ENCODE measurements around the gene IRF9. TPM values are rescaled to one million over a fixed set of nuclear protein-coding genes. Genes with fewer than 3 reads are reported as not detected.

The IRF9 gene
- polyA plus RNA-seq, 3 donors: 36.3 to 79.1 (median 42.5) TPM

DNA sequence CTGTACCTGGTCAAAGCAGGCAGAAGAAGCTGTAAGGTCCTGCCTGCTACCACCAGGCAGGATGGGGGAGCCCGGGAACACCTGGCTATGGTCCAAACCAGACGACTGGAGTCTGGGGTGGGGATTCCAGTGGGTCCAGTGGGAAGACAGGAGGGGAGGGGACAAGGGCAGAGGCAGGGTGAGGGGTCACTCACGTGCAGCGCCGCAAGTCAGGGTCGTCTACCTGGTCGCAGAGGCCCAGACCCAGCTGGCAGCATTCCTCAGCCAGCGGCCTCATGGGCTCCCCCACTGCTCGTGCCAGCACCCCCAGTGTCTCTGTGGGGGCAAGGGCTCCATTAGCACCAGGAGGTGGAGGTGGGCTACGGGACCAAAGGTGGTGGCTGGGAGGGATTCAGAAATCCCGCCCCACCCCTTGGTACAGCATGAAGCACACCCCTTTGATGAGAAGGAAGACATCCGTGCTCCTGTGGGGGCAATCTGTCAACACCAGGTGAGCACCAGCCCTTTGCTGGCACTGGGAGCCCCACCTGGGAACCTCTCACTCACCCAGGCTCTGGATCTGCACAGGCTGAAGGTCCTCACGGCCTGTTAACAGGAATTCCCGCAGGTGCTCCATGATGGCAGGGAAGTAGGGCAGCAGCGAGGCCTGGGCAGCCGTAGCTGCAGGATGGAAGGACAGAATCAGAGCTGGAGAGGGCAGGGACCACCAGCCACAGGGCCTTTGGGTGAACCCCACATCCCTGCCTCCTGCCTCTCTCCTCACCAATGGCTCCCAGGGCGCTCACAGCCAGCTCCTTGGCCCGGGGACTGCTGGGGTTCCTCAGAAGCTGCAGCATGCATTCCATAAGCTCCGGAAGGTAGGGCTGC lies 23.3 kb downstream of the IRF9 start:
- 89 to 90% (median 90%) methylated on average over 14 to 19 of the region's 19 CpGs for WGBS, 3 donors

DNA sequence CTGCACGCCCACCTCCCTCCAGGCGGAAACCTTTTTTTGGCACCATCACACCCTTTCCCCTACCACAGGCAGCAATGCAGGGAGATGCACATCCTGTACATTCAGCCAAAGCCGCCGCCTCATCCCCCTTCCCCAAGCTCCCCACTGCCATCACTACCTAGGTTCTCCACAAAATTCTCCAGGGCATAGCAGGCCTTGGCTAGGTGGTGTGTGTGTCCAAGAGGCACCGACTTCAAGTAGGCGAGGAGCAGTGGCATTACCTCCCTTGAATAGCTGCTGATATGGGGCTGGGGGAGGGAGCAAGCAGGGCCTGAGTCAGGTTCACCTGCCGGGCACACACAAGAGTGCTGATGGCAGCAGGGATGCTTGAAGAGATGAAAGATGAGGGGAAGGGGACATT lies 24.0 kb downstream of the IRF9 start:
- no peak overlapping the region for H3K27ac ChIP-seq (ENCODE audit: low read depth, low read length)
- WGBS, 3 donors: 95 to 96% (median 95%) methylated on average over 7 of the region's 7 CpGs

More for the DNA sequence above, 23.3 kb downstream of the IRF9 start:
- H3K27ac ChIP-seq (ENCODE audit: low read depth, low read length): no peak overlapping the region

DNA sequence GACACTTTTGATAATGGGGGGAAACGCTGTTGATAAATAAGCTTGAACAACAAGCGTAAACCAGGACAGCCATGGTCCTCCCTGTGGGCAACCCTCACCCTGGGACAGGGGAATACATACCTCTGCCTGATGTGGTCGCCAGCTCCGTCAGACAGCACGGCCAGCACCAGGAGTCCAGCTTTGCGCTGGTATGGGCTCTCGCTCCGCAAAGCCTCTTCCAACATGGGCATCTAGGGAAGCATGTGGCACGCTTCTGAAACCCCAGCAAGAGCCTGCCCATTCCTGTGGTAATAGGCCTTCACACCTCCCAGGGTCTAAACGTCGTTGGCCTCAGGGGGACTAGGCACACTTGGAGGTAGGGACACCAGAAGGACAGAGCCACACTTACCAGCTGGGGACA lies 24.7 kb downstream of the IRF9 start:
- WGBS, 3 donors: 91 to 93% (median 92%) methylated on average over 11 of the region's 11 CpGs
- no peak overlapping the region for H3K27ac ChIP-seq (ENCODE audit: low read depth, low read length)

DNA sequence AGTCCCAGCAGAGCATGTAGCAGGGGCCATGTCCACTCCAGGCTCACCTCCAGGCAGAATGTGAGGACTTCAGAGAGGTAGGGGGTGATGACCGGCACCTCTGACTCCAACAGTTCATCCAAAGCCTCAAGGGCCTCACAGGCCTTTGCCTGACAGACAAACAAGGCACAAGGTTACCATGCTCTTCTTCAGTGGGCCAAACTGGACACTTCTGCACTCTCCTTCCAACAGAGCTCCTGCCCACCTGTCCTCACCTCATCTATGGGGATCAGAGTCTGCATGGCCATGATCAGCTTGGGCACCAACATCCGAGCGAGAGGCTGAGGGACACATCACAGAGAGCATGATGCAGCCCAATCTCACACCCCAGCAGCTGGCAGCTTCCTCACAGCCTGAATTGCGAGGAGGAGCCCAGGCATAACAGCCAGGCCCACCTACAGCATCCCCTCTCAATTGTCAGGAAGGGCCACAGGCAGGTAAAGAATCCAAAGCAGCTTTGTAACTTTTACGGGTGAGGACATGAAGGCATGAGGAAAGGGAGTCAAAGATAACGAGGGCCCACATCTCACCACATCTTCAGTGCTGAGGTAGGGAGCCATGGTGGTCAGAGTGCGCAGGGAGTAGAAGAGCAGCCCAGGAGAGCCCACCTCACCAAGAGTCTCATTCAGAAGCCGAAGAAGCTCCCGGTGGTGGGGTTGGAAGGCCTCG lies 25.9 kb downstream of the IRF9 start:
- WGBS, 3 donors: 93 to 95% (median 94%) methylated on average over 10 of the region's 10 CpGs
- H3K27ac ChIP-seq (ENCODE audit: low read depth, low read length): no peak overlapping the region

DNA sequence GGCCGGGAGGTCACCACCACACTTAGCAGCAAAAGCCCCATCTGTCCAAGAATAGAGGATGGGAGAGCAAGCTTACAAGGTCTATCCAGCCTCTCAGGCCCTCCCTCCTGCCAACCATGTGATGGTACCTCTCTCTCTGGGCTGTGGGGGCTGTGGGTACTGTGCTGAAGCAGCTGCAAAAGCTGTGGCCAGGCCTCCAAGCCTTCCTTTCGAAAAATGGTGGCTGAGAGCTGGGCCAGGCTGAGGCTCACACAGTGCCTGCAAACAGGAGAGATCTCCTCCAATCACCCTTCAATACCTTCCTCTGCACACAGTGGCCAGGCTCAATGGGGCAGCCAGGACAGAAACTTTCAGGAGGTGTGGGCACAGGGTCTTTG lies 26.5 kb downstream of the IRF9 start:
- 69 to 91% (median 82%) methylated on average over 2 of the region's 2 CpGs for WGBS, 3 donors
- no peak overlapping the region for H3K27ac ChIP-seq (ENCODE audit: low read depth, low read length)

DNA sequence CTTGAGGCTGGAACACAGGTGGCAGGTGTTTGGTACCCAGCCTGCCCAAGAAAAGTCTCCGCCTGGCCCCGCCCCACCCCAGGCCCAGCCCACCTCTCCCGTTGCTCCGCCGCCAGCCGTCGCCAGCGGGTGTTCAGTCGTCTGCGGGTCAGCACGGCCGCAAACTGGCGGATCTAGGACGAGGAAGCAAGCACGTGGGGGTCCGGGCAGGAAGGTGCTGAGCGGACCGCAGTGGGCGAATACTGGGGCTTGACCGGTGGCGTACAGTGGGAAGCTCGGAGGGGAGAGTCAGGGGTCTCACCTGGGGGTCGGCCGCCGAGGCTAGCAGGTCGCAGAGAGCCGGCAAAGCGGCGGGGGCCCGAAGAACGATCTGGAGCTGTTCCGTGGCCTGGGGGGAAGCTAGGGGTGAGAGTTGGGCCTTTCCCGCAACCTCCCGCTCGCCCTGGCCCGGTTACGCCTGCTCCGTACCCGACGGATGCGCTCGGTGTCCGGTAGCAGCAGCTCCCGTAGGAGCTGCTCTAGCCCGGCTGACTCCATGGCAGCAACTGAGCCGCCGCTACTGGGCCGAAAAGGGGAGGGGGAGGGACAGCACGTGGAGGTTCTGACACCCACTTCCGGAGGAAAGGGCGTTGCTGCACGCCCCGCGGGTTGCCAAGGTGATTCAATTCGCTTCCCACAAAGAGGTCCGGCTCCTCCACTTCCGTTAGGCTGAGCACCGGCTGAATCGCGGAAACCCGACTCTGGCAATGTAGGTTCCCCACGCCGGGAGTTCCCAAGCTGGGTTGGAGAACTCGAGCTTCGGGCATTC lies 27.4 kb downstream of the IRF9 start, which contains the start of gene IPO4:
Gene IPO4 (minus strand): TSS at position 566 of the 808 bp plus-strand sequence. CDS start 29 bp downstream, at position 537.
- no peak within 1 kb of the TSS for H3K27ac ChIP-seq (ENCODE audit: low read depth, low read length)
- 0 to 1% (median 1%) methylated on average over 61 to 65 of the region's 65 CpGs for WGBS, 3 donors

DNA sequence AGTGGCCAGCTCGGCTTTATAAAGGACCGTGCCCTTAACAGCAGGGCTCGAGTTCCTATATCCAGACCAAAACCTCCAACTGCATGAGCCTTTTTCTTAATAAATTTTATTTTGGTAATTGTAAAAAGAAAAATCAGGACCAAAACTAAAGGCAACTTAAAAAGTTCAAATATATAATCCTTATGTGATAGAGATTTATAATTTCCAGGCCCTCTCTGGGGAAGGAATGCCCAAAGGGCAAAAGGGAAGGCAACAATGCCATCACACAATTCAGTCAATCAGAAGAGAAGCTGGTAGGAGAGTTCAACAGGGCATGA lies 28.0 kb downstream of the IRF9 start:
- no peak overlapping the region for H3K27ac ChIP-seq (ENCODE audit: low read depth, low read length)
- WGBS, 3 donors: 1 to 3% (median 3%) methylated on average over 3 of the region's 3 CpGs

DNA sequence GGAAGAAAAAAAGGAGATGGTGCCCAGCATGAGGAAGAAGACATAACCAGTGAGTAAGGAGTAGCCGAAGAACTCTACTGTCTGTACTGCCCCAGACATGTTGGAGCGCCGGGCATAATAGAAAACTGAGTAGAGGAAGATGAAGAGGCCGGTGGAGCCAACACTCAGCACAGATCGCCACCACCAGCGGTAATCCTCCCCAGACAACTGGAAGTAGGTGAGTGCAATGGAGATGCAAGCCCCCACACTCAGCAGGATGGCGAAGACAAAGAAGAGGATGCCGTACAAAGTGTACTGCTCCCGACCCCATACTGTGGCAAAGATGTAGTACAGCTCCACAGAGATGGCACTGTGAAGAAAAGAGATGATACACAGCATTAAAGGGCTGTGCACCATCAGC lies 28.4 kb downstream of the IRF9 start:
- 94 to 96% (median 94%) methylated on average over 9 of the region's 9 CpGs for WGBS, 3 donors
- no peak overlapping the region for H3K27ac ChIP-seq (ENCODE audit: low read depth, low read length)

DNA sequence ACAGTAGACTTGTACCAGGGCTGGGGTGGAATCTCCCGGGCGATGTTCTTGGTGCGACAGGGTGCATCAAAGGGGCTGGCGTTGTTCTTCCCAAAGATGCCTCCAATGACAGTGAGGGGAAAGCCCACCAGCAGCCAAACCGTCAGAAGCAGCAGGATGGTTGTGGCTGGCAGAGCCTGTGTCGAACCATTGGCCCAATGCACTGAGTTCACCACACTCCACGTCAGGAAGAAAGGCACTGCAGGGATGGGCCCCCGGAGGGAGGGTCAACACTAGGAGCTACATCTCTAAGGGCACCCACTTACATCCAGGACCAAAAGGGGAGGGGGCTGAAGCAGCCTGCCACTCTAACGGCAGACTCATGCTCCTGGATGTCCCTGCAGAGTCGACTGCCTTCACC lies 29.4 kb downstream of the IRF9 start:
- 89 to 91% (median 89%) methylated on average over 10 of the region's 10 CpGs for WGBS, 3 donors
- no peak overlapping the region for H3K27ac ChIP-seq (ENCODE audit: low read depth, low read length)

DNA sequence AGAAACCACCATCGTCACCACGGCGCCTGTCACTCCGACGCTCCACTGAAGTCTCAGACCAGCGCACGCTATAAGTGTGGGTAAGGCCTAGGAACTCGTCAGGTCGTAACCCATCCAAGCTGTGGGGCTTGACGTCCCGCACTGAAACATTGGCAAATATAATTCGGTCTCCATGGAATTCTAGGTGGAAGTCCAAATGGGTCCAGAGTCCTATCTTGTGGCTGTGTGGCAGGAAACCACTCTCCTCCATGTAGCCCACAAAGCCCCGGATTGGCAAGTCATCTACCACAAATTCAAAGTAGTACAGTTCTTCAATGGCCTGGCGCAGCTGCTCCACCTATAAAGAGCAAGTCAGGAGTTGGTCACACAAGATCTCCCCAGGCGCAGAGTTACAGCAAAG lies 31.9 kb downstream of the IRF9 start:
- 92 to 95% (median 93%) methylated on average over 15 of the region's 15 CpGs for WGBS, 3 donors
- H3K27ac ChIP-seq (ENCODE audit: low read depth, low read length): no peak overlapping the region

DNA sequence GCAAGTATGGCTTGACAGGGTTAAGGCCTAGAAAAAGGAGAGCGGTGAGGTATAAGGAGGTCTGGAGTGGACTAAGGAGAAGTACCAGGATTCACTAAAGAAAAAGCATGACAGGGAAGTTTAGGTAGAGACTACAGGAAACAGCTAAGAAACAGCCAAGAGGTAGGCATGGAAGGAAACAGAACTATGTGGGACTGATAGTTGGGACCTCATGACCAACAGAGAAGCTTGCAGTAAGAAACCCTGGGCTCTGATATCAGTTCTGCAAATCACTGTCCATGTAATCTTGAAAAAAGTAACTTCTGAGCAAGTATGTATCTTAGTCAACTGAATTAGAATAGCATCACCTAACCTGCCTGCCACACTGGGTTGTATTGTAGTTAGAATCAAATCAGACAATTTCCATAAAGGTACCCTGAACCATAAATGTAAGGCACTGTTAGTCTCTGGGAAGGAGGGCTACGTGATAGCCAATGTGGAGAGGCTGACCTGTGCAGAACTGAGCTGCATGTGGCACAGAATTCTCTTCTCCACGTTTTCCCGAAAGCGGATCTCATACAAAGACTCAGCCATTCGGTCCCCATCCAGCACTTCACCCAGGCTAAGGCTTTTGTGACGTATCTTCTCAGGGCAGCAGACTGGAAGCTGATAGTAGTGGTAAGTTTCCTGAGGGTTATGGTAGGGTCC lies 33.3 kb downstream of the IRF9 start:
- peak overlapping the region; percentile 42 for H3K27ac ChIP-seq (ENCODE audit: low read depth, low read length)
- WGBS, 3 donors: 61 to 87% (median 81%) methylated on average over 7 of the region's 7 CpGs

DNA sequence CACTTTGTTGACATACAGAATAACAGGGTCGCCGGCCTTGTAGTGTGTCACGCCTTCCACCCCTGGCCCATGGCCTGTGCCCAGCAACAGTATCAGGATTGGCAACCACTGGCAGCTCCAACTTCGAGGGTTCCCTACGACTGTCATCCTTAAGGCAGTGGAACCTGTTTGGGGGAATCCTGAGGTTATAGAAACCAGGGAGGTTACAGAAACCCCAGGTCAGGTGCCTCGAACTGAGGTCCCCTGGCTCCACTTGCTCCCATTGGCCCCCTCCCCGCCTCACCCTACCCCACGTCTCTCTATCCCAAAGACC lies 33.8 kb downstream of the IRF9 start:
- WGBS, 3 donors: 24 to 59% (median 55%) methylated on average over 8 of the region's 8 CpGs
- H3K27ac ChIP-seq (ENCODE audit: low read depth, low read length): peak overlapping the region; percentile 95

DNA sequence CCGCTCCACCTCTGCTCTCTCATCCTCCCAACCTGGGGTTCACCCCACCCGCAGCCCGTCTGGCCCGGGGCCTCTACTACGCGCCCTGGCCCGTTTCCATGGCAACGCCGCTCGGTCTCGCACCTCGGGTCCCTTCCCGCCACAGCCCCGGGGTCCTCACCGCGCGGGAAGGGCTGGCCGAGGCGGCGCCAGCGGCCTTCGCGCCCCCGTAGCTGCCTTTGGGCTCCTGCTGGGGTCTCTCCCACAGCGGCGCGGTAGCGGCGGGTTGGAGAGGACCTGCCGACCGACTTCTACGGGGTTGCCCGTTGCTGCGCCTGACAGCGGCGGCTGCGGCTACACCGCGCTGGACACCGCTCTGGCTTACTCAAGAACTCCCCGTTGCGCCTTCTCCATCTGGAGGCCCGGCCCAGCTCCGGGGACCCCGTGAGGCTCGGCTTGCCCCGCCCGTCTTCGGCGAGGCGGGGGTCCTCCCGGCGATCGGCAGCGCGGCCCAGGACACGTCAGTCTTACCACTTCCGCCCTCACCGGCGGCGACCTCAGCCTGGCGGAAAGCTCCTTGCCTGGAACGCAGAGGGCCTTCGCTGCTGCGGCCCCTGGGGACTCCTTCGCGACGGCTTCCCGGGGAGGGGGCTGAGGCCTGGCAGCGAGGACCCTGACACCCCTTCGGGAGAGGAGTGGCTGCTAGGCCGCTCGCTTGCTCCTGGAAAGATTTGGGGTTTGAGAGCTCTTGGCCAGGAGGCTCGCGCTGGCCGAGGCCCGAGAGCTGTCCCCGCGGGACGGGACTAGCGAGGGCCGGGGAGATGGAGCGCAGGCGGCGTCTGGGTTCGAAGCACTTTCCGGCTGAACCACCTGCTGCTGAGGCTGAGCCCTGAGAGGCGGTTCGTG lies 34.4 kb downstream of the IRF9 start, which contains the start of gene TM9SF1:
Gene TM9SF1 (minus strand): TSS at position 256 of the 885 bp plus-strand sequence. CDS start 422 bp downstream, outside the sequence.
- H3K27ac ChIP-seq (ENCODE audit: low read depth, low read length): peak within 1 kb of the TSS; percentile 95
- WGBS, 3 donors: 0 to 1% (median 1%) methylated on average over 73 to 89 of the region's 89 CpGs

DNA sequence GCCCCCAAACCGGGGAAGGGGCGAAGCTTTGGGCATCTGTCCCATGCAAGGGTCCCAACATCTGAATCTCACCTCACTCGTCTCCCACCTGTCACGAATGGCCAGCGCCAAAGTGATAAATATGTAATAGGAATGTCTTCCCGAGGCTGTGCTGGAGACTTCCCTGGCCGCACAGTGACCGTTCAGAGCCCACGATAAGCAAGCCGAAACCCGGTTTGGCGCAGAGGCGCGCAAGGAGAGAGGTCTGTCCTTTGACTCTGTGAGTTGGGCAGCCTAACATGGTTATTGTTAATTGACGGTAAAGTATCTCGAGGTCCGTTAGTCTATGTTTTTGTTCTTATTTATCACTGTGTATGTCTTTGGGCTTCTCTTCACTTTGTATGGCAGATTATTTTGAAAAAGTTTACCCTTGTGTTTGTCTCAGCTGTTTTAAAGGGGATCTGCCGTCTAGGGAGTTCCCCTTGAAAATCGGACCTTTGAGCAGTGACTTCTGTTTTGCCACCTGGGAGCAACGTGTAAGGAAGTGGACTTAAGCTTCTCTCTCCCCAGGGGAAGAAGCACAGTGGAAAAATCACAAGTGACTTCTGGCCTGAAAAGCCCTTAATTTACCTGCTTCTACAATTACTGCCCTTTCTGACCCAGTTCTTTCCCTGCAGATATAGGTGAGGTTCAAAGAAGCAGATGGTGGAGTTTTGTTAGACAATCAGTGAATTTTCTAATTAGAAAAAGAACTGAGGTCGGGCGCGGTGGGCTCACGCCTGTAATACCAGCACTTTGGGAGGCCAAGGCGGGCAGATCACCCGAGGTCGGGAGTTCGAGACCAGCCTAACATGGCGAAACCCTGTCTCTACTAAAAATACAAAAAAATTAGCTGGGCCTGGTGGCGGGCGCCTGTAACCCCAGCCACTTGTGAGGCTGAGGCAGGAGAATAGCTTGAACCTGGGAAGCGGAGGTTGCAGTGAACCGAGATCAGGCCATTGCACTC lies 35.3 kb downstream of the IRF9 start:
- H3K27ac ChIP-seq (ENCODE audit: low read depth, low read length): peak overlapping the region; percentile 95
- WGBS, 3 donors: 22 to 35% (median 34%) methylated on average over 33 of the region's 33 CpGs

DNA sequence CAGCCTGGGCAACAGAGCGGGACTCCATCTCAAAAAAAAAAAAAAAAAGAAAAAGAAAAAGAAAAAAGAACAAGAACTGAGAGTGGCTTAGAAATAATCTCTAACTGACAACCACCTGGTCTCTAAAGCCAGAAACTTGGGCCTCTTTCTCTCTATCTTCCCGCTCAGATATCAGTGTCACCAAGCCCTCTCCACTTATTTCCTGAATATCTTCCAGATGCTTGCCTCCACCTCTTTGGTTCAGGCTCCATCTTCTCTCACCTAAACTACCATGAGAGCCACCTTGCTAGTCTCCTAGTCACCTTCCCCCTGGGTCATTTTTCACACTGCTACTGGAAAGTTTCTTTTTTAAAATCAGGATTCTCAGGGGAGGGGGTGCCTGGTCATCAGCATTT lies 36.0 kb downstream of the IRF9 start:
- WGBS, 3 donors: 66 to 100% (median 88%) methylated on average over 2 of the region's 2 CpGs
- no peak overlapping the region for H3K27ac ChIP-seq (ENCODE audit: low read depth, low read length)

DNA sequence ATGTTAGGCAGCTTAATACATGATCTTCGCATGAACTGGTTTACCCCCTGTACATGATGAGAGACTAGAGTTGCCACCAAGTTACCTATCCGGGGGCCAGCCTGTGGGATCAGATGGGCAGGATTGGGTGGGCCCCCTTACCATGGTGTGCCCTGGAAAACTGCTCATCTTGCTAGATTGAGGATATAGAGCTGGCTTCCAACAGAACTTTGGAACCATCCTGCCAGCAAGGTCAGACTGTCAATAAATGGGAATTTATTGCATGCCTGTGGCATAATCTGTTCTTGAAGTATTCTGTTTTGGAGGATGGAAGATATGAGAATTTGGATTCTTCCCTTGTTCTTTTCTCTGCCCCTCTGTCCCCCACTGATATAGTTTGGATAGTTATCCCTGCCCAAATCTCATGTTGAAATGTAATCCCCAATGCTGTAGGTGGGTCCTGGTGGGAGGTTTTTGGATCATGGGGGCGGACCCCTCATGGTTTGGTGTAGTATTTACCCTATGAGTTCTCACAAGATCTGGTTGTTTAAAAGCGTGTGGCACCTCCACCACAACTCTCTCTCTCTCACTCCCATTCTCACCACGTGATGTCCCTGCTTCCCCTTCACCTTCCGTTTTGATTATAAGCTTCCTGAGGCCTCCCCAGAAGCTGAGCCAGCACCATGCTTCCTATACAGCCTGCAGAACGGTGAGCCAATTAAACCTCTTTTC lies 37.9 kb downstream of the IRF9 start:
- WGBS, 3 donors: 78 to 83% (median 82%) methylated on average over 7 of the region's 7 CpGs
- H3K27ac ChIP-seq (ENCODE audit: low read depth, low read length): no peak overlapping the region

Measured in adipose tissue (tissue), 3 donors.